ENCODE data around the gene ECSIT.
A peak's percentile ranks its signal among the peaks of the same experiment; 100 is the strongest.

Gene ECSIT

DNA sequence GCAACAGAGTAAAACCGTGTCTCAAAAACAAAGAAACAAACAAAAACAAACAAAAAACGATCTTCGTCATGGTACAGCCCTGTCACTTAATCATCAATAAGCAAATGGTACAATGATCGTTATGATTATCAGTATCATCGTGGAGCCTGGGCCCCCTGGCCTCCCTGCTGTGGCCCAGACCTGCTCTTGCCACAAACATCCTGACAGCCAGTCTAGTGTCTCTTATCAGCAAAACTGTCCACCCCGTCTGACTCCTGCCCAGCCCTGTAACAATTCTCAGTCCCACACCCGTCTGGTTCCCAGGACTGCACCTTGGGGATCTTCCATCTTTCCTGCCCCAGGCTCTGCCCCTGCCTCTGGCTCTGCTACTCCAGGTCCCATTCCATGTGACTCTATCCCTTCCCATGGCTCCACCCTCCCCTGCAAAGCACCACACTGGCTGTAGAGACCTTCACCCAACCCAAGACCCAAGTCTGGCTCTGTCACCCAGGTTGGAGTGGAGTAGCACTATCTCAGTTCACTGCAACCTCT is 29.0 kb downstream of the ECSIT start:
- DNase-seq (ENCODE audit: low spot score) = no peak

DNA sequence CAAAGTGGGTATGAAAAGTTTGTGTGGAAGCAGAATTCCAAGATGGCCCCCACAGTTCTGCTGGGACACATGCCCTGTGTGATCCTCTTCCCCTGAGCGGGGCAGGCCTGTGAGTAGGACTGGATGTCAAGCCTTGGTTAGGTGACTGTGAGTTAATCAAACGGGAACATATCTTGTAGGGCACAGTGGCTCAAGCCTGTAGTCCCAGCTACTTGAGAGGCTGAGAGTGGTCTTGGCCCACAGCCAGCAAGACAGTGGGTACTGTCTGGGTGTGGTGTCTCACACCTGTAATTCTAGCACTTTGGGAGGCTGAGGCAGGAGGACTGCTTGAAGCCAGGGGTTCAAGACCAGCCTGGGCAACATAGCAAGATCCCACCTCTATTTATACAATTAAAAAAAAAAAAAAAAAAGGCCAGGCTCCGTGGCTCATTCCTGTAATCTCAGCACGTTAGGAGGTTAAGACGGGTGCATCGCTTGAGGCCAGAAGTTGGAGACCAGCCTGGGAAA is 29.7 kb downstream of the ECSIT start:
- no peak for DNase-seq (ENCODE audit: low spot score)

DNA sequence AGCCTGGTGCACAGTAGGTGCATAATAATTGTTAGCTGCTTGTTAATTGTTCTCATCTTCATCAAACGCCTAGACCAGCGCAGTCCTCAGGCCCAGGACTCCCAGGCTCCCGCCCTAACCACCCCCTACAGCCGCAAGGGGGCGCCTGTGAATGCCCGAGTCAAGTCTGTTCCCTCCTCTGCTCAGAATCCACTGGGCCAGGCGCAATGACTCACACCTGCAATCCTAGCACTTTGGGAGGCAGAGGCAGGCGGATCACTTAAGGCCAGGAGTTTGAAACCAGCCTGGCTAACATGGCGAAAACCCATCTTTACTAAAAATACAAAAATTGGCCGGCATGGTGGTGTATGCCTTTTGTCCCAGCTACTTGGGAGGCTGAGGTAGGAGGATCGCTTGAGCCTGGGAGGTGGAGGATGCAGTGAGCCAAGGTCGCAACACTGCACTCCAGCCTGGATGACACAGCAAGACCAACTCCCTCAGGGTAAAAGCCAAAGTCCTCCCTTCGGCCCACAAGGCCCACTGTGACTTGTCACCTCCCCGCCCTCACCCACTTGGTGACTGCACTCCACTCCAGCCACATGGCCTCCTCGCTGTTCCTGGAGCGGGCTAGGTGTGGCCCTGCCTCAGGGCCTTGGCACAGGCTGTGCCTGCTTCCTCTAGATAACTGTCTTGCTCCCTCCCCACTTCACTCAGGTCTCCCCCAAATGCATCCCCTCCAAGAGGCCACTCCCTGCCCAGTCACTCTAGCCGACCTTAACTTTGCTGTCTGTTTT is 32.4 kb downstream of the ECSIT start:
- DNase-seq (ENCODE audit: low spot score) = peak; percentile 47

DNA sequence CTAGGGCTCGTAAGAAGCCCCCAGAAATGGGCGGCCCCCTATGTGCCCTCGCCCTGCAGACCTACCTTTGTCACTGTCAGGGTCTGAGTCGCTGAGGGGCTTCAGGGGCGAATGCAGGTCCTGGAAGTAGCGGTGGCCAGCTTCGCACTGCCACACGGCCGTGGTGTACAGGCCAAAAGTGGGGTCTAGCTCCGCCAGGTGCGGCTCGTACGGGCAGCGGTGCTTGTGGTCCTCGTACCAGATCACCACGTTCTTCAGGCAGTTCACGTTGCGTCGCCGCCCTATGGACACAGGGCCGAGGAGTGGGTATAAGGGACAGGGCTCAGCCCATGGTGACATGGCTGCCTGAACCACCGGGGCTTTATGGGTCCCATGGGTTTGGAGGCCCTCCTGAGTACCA is 33.0 kb downstream of the ECSIT start:
- DNase-seq (ENCODE audit: low spot score) = no peak

DNA sequence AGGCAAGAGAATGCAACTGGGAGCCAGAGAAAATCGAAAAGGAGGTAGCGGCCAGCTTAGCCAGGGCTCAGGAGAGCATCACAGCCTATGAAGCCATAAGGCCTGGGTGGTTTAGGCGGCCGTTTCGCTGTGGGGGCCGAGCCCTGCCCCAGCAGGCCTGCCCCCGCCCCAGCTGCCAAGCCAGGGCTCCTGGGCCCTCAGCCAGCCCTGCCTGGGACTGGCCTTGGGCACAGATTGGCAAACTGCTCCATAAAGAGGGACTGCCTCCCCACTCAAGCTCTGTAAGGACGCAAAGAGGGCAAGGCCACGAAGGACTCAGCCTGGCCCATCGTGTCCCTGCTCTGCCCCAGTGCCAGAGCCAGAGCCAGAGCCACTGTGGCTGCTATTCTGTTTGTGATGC is 33.5 kb downstream of the ECSIT start:
- DNase-seq (ENCODE audit: low spot score) = no peak

DNA sequence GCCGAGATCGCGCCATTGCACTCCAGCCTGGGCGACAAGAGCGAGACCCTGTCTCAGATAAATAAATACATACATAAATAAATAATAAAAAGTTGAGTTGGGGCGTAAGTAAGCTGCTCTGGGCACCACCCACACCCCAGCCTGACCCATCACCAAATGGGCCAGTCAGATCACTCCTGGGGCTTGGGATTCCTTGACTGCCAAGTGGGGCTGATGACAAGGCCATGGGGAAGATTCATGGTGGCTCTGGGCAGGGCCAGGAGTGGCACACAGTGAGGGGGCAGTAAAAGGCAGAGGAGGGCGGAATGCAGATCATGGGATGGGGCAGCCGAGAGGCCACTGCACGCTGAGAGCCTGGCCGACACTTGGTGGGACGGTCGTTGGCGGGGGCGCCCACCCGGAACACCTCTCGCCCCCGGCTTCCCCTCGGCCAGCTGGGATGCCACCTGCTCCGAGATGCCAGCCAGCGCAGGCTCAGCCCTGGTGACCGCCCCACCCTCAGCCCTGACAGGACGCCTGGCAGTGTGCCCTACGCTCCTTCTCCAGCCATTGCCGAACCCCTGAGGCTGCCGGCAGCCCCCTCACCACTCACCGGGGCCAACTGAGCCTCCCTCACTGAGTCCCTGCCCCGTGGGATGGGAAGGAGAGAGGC is 34.2 kb downstream of the ECSIT start:
- no peak for DNase-seq (ENCODE audit: low spot score)

DNA sequence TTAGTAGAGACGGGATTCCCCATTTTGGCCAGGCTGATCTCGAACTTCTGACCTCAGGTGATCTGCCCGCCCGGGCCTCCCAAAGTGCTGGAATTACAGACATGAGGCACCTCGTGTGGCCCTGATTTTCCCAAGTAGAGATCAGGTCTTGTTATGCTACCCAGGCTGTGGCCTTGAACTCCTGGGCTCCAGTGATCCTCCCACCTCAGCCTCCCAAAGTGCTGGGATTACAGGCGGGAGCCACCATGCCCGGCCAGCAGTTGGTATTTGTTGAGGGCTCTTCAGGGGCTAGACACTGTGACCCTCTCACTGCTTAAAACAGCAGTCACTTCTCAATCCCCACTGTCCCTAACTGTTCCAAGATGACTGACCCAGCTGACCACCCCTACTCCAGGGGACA is 39.6 kb downstream of the ECSIT start:
- no peak for DNase-seq (ENCODE audit: low spot score)

DNA sequence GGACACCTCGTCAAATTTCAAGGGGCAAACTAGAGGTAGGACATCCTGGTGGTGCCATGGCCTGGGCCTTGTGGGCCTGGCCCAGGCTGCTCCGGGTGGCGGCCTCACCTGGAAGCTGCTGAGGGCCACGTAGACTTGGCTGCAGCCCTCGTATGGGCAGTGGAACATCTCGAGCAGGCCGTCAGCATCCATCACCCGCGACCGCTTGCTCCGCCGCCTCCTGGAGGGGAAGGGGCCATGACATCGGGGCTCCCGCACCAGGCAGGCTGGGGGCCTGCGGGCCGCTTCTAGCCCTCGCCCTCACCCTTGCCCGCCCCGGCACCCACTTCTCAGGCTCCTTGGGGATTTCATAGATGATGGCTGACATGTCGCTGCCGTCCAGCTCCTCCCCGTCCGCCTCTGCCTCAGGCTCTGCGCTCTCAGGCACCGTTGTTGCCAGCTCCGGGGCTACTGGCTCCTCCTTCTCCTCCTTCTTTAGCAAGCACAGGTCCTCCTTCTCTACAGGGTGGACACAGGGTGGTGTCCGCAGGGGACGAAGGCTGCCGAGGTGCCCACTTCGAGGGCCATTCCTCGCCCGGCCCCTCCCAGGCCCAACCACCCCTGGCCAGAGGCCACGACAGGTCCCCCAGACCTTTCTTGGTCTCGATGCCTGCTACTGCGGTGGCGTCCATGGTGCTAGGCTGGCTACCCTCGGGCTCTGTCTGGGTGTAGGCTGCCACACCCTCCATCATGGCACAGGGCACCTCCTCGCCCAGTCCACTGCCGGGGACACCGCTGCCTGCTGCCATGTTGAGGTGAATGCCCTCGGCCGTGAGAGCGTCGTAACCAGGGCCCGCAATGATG is 42.1 kb downstream of the ECSIT start:
- no peak for DNase-seq (ENCODE audit: low spot score)

DNA sequence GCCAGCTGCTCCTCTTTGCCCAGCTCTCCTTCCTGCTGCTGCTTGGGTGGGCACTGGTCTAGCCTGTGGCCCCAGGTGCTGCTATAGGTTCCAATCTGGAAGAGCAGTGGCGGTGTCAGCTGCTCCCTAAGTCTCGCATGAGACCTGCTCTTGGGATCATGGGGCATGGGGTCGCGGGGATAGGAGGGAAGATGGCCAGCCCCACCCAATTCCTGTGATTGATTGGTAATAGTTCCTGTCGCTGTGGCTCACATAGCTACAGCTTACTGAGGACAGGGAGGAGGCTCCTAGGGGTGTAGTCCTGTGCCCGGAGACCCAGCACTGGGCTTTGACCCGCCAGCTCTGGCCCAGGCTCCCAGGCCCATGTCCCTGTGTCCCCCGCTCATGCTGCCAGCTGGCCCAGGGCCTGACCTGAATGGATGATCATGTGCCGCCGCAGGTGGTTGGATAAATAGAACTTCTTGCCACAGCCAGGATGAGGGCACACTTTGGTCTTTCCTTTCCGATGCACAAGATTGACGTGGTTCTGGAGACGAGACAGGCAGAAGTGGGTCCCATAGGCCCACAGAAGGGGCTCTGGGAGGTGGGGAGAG is 43.6 kb downstream of the ECSIT start:
- no peak for DNase-seq (ENCODE audit: low spot score)

DNA sequence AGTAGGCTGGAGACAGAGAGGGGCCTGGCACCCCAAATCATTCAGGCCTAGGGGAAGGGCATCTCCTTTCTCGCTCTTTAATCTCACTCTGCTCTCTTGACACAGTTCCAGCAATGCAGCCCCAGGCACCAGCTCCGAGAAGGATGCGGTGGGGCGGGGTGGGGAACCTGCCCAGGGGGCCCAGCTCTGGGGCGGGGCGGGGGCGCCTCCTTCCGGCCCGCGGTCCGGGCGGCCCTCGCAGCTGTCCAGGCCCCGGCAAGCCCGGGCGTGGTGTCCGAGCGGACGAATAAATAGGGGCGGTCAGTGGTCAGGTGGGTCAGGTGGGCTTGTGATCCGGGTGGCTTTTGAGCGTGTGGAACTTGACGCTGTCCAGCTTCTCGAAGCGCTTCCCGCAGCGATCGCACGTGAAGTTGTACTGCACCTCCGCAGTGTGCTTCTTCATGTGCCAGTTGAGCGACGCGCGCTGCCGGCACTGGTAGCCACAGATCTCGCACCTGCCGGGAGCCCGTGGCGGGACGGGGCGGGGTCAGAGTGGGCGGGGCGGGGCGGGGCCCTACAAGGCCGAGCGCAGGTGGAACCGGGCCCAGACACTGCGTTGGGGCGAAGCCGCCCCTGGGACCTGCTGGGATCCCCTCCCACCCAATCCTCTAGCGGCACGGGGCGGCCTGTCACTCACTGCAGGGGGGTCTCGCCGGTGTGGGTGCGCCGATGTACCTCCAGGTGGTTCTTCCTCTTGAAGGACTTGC is 45.4 kb downstream of the ECSIT start:
- DNase-seq (ENCODE audit: low spot score) = no peak

DNA sequence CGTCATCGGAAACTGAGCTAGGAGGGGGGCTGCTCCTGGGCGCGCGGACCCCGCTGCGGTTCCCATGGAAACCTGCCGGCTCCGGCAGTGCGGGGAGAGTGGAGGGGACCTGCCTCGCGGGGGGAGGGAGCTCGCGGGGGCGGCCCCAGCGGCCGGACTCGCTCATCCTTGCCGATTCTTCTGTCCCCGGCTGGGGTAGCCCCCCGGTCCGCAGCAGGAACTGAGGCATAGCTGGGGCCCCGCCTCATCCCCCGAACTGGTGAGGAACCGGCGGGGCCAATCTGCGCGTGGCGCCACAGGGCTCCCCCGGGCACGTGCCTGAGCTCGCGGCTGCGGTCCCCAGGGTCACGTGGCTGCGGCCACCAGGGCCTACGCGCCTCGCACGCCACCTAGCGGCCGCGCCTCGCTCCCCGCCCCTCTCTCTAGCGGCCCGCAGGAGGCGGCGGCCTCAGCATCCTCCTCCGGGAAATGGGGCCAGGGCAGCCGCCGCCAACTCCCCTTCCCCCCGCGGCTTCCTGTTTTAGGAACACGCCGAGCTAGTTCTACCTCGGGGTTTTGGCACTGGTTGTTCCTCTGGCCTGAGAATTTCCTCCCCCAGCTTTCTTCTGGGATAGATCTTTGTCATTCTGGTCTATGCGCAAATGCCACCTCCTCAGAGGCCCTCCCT is 46.4 kb downstream of the ECSIT start:
- DNase-seq (ENCODE audit: low spot score) = peak; percentile 82

DNA sequence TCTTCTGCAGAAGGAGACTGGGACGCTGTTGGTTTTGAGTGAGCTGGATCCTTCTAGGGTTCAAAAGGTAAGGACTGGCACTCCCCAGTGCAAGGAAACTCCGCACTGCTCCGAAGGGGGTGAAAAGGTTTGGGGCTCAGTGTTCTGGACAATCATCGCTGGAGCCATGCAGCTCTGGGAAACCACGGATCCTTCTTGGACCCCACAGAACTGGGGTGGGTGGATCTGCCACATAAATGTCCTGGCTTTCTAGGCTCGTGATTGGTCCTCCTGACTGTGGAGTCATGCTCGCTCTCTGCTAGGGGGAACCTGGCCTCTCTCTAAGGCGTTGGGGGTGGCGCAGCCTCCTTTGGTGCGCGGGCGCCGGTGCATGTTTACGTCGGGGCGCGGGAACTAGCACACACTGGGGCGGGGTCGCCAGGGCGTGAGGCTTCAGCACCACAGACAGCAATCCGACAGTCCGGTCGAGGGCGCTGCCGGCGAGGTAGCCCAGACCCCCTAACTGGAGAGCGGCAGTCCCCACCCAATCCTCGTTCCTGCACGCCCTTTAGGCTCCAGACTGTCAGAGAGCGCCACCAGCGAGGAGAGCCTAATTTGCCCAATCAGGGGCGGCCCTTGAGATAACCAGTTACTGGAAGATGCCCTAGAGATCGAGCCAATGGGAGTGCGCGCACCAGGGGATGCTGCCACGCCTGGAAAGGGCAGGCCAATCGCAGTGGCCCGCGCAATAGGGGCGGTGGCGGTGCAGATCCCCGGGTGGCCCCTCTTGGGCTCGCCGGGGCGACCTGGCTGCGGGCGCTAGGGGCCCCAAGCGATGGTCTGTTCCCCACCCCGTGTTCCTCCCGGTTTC is 47.2 kb downstream of the ECSIT start:
- DNase-seq (ENCODE audit: low spot score) = peak; percentile 42

DNA sequence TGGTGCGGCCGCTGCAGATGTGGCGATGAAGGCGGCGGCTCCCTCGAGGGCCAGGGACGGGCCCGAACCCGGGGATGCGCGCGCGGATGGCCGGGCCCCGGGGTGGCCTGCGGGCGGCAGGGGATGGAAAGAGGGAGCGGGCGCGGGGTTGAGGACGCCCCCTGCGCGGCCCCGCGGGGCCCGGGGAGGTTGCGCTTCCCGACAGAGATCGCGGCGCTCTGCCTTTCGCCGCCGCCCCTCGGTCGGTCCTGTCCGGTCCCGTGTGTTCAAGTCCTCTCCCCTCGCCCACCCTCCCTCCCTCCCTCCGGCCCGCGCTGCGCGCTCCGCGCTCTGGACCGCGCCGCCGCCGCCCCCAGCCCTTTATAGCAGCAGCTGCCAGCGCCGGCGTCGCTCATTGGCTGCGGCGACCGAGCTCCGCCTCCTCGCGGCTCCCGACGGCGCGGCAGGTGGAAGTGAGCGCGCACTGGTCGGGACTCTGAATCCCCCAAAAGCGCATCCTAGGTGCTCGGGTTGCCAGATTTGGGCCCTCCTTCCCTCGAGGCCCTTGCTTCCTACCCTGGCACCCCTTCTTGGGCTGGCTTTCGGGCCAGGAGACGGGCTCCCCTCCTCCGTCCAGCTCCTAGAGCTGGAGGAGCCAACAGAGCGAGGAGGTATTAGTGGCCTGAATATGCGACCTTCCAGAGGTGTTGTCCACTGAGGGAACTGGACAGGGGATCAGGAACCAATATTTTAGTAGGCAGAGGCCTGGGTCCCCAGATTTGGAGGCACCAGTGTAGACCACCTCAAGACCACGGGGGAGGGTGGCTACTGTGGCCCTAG is 48.0 kb downstream of the ECSIT start, which contains the start of gene ELAVL3:
Gene ELAVL3 (minus strand): TSS at position 332 of the 819 bp plus-strand sequence. CDS start 438 bp downstream, outside the sequence.
- no peak for DNase-seq (ENCODE audit: low spot score)

DNA sequence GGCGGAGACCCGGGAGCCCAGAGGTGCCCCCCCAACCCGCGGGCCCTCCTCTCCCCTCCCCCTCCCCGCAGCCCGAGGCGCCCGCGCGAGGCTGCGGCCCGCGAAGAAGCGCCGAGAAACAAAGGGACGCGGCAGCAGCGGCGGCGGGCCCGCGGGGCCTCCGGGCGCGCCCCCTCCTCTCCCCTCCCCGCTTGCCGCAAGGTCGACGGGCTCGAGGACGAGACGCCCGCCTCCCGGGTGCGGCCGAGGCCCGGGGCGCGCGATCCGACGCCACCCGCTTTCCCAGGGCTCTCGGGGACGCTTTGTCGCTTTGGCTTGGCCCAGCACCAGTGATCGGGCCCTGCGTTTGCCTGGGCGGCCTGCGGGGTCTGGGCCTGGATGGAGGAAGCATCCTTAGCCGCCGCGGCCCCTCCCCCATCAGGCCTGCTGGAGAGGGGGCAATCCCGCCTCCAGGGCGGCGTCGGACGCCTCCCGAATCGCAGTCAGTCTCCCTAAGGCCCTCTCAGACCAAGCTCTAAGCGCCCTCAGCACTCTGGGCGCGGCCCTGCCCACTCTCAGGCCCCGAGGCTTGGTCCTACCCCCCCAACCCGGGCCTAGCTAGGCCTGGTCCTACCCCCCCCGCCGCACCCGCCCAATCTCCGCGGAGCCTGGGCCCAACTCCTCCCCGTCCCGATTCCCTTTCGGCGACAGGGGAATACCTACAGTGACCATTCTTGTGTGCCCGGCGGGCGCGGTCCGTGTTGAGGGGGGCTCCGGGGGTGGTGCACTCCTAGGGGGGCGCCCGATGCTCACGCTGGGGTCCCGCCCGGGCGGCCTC is 48.8 kb downstream of the ECSIT start:
- no peak for DNase-seq (ENCODE audit: low spot score)

DNA sequence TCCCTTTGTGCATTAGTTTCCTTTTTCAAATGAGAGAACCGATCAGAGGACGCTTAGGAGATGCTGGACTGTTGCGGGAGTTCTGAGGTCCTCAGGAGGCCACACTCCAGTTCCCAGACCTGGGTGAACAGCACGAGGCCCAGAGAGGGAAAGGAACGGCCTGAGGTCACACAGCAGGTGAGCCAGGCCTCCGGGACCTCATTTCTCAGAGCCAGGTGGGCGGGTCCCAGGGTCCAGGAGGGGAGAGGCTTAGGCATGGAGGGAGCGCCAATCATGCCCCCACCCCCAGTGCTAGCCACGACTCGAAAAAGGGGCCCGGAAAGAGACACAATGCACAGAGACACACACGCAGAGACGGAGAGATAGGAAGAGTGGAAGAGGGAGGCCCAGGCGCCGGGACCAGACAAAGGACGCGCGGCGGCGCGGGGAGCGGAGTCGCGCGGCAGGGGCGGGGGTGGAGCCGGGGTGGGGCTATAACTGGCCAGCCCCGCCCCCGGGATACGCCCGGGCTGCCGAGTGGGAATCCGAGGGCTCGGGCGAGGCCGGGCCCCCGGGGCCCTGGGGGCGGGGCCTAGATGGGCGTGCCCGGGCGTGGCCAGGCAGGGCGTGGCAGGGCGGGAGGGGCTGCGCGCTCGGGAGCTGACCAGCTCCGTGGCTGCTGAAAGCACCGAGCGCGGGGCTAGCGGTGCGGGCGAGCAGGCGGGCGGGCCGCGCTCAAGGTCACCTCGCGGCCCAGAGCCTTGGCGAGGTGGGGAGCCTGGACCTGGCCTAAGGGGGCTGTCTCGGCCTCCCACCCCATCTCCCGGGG is 49.6 kb downstream of the ECSIT start:
- DNase-seq (ENCODE audit: low spot score) = no peak

DNA sequence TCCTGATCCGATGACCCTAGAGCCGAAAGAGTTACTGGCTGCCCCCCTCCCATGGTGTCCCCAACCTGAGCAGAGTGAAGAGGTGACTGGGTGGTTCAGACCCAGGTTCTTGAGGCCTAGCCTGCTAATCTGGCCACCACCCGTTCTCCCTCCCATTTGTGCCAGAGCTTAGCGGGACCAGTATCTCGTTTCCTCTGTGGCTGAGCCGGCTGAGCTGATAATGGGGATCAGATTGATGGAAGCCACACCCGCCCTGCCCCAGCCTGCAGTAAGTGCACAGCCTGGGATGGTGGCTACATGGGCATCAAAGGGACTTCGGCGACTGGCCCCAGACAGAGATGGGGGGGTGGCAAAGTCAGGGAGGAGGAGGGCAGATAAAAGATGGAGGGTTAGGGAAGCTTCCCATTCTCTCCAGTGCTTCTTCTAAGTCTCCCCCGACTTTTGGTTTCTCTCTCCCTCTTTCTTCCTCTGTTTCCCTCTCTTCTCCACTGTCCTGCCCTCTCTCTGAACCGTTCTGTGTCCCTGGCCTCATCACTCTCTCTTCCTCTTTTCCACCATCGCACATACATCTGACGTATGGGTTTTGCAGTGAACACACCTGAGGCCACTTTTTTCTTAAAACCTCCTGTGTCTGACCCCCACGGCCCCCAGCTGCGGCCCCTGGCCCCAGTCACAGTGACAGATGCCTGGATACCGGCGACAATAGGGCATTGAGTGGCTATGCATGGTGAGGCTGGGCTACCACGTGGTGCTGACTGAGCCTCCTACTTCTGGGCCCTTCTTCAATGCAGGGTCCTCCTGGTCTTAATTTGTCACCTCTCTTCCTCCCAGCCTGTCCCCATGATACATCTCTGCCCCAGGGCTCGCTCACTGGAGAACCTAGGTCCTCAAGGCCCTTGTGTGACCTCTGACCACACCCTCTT is 50.5 kb downstream of the ECSIT start:
- DNase-seq (ENCODE audit: low spot score) = no peak
